TTC549 (cell line): ENCODE measurements around the gene KSR1.

Experiments
- FAIRE-seq: peaks from 2 replicates; lab custom pipeline; 2012; peaks lifted over from hg19 to GRCh38; lab: Jason Lieb, UNC

KSR1 gene

DNA sequence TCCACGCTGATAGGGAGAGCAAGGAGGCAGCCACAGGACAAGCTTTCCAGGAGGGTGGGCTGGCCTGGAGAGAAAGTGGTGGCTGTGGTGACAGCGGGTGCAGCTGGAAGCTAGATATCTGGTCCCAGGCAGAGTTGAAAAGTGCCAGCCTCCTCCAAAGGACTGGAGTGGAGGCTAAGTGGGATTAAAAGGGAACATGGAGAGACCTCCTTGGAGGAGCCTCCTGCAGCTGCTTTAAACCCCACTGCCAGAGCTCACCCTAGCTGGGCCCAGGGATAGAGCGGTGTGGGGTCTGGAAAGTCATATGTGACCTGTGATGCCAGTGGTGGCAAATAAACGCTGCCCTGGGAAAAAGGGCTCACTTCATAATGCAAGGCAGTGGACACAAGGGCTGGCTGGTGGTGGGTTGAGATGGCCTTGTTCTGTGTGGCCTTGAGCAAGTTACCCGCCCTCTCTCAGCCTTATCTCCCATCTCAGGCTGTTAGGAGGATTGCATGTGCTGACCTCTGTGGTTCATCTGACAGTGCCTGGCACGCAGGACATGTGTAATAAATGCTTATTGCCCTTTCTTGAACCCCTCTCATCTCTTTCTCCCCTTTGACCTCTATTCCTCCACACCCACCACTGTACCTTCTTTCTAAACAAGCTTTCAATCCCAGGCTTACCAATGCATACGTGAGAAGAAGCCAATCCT, 113.8 kb downstream of the KSR1 start:
- FAIRE-seq = no peak

DNA sequence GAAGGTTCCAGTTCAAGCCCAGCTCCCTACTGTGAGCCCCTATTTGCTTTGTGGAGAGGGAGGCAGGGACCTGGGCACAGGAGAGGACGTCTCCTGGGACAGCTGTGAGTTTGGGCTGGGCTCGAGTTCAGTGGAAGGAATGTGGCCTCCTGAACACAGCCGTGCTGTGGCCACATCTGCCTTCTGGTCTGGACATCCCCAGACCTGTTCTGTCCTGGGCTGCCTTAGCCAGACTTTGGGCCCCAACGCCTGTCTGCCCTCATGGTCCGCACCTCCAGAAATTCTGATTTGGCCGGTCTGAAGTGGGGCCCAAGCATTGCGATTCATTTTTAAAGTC, 114.3 kb downstream of the KSR1 start:
- no peak for FAIRE-seq

DNA sequence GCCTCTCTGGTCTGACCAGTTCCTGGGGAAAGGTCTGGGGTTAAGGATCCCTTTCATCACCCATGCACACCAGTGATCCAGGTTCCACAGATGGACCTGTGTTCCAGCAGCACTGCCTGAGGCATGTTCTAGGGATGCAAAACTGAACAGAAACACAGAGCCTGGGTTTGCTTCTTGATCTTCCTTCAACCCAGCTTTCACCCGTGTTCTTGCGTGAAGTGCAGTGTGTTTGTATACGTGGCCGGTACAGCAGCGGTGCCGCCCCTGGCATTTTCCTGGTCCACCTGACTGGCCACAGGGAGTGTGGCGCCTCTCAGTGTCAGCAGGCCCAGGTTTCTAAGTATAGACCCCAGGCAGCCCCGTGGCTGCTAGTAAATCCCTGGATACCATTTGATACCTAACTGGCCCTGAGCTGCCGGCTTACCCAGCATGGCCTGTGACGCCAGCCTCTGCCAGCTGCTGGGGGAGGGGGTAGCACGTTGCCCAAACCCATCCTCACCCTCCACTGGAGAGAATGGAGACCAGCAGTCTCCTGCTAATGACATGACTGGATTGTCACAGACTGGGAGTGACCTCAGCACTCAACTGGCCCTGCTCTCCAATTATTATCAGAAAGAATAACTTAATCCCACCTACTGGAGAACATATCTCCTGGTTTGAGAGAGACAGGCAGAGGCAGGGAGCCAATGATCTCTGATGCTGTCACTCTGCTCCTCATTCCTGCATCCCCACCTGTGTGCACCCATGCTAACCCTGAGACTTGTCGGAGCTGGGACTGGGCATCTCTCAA, 115.5 kb downstream of the KSR1 start:
- no peak for FAIRE-seq

DNA sequence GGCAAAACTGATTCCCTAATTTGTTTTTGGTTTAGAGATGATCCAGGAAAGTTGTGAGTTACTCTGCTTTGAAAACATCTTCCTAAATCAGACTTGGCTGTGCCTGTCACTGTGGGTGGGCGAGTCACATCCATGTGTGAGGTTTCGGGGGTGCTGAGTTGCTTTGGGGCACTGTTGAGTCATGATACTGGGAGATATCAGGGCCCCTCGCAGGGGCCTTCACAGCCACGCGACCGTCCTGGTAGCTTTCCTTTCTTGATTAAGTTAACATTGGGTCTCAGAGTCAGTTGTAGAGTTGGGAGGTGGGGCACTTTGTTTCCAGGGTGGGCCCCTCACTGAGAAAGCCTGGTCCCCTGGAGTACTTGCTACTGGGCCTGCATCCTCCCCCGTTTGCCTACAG, 116.4 kb downstream of the KSR1 start:
- FAIRE-seq = no peak

DNA sequence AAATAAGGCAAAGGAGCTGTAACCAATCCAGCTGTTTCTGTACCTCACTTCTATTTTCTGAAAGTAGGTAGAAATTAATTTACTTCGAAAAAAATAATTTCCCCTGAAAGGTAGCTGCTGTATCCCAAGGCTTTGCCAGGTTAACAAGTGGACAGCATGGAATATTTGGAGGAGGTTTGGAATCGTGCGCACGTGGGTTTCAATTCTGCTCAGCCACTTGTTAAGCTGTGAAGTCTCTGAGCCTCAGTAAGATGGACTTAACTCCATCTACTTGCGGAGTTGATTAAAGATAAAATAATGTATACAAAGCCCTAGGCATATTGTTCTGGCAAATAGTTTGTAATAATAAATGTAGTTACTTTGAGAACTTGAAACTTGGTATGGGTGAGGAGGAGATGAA, 117.3 kb downstream of the KSR1 start:
- no peak for FAIRE-seq

DNA sequence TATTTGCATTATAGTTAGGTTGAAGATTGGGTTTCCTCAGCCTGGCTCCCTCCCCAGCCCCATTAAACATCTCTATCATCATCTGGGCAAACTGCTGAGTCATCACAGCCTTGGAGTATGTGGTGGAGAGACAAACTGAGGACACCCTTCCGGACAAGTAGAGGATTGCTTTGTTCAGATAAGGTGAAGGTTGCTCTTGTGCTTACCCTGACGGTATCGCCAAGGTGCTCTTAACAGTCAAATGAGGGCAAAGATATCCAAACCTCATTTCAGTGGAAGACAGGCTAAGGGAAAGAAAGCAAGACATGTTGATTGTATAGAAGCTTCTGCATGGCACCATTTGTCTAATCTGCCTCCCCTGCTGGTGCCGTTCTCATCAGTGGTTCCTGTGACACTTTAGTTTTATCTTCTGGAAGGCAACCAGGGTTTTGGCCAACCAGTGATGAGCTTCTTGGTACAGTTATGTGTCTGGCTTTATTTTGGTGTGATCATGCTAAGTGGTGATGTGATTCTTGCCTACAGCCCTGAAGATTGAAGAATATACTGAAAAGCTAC, 117.8 kb downstream of the KSR1 start:
- FAIRE-seq = no peak

DNA sequence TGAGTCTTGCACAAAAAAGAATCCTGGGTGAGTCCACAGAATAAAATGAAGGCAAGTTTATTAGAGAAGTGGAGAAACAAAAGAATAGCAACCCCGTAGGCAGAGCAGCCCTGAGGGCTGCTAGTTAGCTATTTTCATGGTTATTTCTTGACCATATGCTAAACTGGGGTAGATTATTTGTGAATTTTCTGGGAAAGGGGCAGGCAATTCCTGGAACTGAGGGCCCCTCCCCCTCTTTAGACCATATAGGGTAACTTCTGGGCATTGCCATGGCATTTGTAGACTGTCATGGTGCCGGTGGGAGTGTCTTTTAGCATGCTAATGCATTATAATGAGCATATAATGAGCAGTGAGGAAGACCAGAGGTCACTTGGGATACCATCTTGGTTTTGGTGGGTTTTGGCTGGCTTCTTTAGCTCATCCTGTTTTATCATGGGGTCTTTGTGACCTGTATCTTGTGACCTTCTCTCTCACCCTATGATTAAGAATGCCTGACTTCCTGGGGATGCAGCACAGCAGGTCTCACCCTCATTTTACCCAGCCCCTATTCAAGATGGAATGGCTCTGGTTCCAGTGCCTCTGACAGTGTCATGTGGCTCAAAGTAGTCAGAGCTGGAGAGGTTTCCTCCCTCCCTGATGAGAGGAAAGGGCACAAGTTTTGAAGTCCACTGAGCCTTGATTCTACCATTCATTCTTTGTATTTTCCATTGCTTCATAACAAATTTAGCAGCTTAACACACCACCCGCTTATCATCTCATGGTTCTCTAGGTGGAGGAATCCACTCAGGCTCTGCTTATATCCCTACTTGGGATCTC, 119.1 kb downstream of the KSR1 start:
- FAIRE-seq = no peak

DNA sequence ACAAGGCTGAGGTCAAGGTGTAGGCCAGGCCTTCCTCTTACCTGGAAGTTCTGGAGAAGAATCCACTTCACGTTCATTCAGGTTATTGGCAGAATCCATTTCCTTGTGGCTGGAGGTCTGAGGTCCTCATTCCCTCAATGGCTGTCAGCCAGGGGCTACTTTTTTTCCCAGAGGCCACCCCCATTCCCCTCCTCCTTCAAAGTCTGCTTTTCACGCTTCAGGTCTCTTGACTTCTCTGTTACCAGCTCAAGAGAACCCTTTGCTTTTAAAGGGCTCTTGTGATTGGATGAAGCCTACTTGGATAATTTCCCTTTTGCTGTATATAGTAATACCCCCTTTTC, 119.6 kb downstream of the KSR1 start:
- FAIRE-seq = no peak

DNA sequence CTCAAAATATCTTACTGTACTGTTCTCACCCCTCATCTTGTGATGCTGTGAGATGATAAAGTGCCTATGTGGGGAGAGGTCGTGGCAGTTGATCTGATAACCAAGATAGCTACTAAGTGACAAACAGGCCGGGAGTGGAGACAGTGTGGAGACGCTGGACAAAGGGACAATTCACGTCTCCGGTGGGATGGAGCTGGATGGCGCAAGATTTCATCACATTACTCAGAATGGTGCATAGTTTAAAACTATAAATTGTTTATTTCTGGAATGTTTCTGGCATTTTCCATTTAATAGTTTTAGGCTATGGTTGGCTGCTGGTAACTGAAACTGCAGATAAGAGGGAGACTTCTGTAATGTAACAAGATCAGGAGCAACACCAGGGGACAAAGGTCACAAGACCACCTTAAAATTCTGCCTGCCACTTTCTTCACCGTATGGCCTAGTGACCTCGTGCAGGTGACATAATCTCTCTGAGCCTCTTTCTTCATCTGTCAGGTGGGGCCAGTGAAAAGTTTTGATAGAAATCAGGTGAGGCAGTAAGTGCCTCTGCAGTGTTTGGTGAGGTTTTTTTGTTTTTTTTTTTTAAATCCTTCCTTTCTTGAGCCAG, 120.3 kb downstream of the KSR1 start:
- FAIRE-seq = no peak

DNA sequence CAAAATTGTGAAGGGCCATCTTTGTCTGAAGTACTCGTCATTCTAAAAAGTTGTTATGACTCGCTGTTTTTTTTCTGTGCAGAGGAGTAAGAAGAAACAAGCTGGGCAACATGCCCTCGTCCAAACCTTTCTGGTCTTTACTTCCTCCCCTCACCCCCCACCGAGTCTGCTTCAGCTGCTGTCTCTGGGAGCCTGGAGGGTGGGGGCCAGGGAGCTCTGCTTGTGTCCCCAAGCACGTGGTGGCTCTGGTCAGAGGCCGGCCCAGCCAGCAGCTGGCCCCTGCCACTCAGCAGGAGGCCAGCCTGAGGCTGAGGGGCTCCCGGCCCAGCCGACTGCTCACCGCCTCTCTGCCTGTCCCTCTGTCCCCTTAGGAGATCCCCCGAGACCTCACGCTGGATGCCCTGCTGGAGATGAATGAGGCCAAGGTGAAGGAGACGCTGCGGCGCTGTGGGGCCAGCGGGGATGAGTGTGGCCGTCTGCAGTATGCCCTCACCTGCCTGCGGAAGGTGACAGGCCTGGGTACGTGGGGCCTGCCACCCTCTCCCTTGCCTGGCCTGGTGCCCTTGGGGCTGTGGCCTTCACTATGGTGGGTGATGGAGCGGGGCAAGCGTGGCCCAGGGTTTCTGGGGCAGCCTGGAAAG, 121.0 kb downstream of the KSR1 start:
- no peak for FAIRE-seq

DNA sequence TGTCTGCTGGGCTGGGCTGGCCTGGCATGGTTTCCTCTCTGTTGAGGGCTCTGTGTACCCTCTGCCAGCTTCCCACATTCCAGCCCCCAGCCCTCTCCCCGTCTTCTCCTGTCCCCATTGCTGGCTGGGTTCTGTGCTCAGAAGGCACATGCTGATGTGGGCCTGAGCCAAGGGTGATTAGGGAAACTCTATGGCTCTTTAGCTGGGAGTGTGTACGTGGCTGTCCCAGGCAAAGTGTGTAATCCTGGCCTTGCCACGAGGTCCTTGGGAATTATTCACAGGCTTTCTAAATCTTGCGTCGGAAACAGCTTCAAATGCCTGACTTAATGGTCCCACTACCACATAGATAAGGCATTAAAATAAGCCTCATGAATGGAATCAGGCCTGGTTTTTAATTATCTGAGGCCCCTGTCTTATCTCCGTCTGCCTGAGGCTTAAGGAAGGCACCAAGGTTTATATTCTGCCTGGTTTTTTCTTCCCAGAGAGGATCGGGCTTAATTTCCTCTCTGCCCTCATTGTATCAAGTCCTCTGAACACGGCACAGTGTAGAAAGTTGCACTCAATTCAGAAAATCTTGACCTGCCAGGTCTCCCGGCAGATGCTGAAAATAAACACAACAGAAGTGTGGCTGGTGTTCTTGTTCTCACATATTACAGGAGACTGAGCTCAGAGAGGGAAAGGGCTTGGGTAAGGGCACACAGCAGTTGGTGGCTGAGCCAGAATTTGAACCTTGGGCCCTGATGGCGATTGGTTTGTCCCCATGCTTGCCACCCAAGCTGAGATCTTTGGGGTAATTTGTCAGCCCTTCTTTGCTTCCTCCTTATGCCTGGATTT, 121.9 kb downstream of the KSR1 start:
- FAIRE-seq = no peak

DNA sequence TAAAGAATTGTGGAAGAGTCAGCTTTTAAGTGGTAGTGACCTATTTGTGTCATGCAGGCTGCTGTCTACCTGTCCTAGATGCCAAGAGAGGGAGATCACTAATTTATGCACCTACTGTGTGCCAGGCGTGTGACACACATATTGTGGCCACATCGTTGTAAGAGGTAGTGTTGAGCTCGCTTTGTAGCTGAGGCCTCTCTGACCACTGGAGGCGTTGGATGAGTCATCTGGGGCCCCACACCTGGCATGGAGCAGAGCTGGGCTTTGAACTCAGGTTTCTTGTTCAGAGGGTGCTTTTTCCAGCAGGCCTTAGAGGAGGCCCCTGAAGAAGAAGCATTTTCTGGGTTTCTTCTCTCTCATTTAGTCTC, 122.5 kb downstream of the KSR1 start:
- no peak for FAIRE-seq

DNA sequence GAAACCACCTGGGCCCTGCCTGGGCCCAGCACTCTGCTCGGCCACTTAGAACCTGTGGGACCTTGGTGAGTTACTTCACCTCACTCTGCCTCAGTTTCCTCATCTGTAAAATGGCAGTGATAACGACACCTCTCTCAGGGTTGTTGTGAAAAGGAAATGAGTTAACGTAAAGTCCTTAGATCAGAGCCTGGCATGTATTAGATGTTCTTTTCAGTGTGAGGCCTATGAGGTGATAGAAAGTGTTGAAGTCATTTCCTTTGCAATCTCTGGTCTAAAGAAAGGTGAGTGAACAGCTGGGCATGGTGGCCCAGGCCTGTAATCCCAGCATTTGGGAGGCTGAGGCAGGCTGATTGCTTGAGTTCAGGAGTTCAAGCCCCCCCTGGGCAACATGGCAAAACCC, 123.1 kb downstream of the KSR1 start:
- no peak for FAIRE-seq

DNA sequence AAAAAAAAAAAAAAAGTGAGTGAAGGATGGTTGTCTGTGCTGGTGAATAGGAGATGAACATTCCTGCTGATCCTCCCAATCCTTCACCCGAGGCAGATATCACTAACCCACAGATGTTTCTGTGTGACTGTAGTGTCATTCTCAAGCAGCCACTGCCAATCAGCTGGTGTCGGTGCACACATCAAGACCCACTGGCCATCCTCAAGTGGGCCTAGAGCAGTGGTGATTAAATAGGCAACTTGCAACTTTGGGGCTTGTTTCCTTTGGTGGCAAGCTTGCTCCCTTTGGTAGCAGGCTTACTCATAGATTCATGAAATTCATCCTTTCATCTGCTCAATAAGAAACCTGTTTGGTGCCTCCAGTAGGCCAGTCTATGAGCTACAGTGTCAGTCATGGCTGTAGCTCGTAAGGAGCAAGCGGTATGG, 123.7 kb downstream of the KSR1 start:
- no peak for FAIRE-seq

DNA sequence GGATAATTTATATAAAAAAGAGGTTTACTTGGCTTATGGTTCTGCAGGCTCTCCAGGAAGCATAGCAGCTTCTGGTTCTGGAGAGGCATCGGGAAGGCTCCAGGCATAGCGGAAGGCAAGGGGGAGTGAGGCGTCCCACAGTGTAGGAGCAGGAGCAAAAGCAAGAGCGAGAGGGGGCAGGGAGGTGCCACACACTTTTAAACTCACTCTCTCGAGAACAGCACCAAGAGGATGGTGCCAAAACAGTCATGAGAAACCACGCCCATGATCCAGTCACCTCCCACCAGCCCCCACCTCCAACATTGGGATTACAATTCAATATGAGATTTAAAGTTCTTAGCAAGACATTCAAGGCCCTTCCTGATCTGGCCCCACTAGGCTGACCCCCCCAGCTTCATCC, 124.8 kb downstream of the KSR1 start:
- no peak for FAIRE-seq

DNA sequence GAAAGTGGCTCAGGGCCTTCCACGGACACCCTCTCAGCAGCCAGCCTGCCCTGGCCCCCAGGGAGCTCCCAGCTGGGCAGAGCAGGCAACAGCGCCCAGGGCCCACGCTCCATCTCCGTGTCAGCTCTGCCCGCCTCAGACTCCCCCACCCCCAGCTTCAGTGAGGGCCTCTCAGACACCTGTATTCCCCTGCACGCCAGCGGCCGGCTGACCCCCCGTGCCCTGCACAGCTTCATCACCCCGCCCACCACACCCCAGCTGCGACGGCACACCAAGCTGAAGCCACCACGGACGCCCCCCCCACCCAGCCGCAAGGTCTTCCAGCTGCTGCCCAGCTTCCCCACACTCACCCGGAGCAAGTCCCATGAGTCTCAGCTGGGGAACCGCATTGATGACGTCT, 126.4 kb downstream of the KSR1 start:
- no peak for FAIRE-seq

DNA sequence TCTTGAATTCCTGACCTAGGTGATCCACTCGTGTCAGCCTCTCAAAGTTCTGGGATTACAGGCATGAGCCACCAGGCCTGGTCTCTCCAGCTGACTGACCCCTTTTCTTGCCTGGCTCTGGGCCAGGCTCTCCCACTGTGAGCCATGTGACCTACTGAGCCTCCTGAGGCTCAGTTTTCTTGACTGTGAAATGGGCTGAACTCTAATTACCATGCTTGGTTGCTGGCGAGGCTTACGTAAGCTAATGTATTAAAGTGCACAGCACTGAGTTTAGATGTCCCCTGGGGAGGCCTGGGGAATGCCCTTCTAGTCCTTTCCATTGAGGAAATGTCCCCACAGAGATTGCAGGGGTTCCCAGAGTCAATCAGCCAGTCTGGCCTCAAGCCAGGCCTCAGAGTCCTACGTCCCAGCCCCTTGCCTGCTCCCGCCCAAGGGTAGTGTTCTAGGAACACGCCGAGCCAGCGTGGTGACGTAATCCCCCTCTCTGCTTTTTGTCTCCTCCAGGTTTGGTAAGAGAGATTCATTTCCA, 129.0 kb downstream of the KSR1 start:
- no peak for FAIRE-seq

DNA sequence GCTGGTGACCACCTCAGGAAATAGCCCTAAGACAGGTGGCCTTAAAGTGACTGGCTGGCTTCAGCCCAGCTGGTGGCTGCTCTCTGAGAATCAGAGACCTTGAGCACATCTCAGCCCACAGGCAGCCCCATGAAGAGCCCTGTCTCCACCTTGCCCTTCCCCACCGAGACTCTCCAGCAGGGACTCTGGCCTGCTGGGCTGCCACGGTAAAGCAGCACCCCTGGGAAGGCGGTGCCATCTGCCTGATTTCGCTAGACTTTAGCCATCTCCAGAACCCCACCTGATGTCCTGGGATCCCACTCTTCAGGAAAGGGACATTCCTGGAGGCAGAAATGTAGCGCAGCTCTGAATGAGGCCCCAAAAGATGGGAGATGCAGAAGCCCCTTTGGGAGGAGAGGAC, 129.5 kb downstream of the KSR1 start:
- FAIRE-seq = no peak

DNA sequence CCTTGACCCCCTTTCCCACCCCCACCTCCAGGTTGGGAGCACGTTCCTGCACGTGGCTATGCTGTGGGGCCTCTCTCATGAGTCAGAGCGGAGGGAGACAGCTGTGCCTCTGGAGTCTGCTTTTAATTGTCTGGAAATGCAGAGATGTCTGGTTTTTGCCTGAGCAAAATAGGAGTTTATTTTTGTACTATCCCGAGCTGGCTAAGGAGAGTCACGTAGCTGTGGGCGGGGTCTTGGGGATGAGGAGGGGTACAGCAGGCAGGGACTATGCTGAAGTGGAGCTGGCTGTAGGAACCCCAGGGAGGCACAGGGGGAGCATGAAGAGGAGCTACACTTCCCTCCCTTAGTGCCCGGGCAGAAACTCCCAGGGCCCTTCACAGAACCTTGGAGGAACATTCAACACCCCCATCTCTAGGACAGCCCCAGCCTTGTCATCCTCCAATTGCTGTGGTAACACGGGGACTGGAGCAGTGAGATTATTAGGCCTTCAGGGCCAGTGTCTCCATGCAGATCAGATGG, 130.0 kb downstream of the KSR1 start:
- FAIRE-seq = no peak

DNA sequence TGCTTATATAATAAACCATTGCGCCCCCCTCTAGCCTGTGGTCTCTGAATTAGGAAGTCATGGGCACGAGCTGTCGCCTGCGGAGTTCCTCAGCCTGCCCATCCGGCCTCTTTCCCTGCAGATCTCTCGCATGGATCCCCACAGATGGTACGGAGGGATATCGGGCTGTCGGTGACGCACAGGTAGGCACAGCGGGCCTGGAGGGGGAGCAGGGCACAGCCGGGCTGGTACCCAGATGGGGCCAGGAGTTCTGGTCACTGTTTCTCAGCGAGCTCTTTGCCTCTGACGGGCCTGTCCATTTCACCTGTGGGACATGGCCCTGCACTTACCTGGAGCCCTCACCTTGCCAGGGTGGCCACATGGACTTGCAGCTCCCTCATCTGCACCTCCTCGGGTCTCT, 132.1 kb downstream of the KSR1 start:
- no peak for FAIRE-seq

DNA sequence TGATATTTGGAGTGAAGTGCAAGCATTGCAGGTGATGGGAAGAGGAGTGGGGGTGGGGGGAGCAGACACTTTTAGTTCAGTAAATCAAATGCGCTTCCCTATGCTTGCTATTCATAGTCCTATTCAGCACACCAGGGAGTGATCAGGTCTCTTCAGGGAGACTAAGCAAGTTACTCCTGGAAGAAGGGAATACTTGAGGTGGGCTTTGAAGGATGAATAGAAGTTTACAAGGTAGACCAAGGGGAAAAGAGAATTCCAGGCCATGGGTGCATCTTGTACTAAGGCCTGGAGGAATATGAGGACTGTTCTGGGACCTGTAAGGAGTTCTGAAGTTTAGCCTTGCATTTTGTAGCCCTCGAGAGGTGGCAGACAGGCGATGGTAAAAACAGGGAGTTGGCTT, 134.6 kb downstream of the KSR1 start:
- FAIRE-seq = no peak
